22Rv1 (cell line): Measurements from ENCODE around the gene LSM4.

Experiments
- ZFX ChIP-seq: fragments of 450-650 bp; IDR thresholded peaks from 2 replicates; pipeline ENCODE4 v1.6.1; 2017; ENCODE audit warnings: antibody characterized with exemption, borderline replicate concordance
- TF ChIP-seq, protein P1 (sequence below): fragments of 450-650 bp; IDR thresholded peaks from 2 replicates; pipeline ENCODE4 v1.5.1; 2017; ENCODE audit warnings: mild to moderate bottlenecking

GRCh38 chr19:18304458-18305310 lies 18.2 kb downstream of the LSM4 start:
- TF ChIP-seq, protein P1, sequence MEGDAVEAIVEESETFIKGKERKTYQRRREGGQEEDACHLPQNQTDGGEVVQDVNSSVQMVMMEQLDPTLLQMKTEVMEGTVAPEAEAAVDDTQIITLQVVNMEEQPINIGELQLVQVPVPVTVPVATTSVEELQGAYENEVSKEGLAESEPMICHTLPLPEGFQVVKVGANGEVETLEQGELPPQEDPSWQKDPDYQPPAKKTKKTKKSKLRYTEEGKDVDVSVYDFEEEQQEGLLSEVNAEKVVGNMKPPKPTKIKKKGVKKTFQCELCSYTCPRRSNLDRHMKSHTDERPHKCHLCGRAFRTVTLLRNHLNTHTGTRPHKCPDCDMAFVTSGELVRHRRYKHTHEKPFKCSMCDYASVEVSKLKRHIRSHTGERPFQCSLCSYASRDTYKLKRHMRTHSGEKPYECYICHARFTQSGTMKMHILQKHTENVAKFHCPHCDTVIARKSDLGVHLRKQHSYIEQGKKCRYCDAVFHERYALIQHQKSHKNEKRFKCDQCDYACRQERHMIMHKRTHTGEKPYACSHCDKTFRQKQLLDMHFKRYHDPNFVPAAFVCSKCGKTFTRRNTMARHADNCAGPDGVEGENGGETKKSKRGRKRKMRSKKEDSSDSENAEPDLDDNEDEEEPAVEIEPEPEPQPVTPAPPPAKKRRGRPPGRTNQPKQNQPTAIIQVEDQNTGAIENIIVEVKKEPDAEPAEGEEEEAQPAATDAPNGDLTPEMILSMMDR, result no peak
- no peak for TF ChIP-seq ZFX
